H1 (cell line): ENCODE measurements around the gene CHPF2. TPM values are rescaled to one million over a fixed set of nuclear protein-coding genes. Genes with fewer than 3 reads are reported as not detected.

Experiments
- CHD2 ChIP-seq: IDR thresholded peaks from 2 replicates; pipeline ENCODE4 v1.6.1; 2012; ENCODE audit warnings: low read length, improper control_type of control experiment
- EGR1 ChIP-seq: IDR thresholded peaks from 2 replicates; pipeline ENCODE4 v1.6.1; 2011; ENCODE audit warnings: low read depth, low read length, borderline replicate concordance
- HDAC6 ChIP-seq: IDR thresholded peaks from one replicate; pipeline ENCODE4 v1.7.1; 2012; ENCODE audit warnings: low read depth, mild to moderate bottlenecking, inconsistent platforms, low read length, moderate library complexity
- MAFK ChIP-seq: IDR thresholded peaks from 2 replicates; pipeline ENCODE4 v1.6.1; 2012; ENCODE audit warnings: low read depth, mild to moderate bottlenecking, improper control_type of control experiment, low read length
- polyA plus RNA-seq, 7 experiments: library from polyadenylated mRNA; depleted of rRNA in 3 of 7; stranded (reverse) in 5 of 7; unstranded in 2 of 7; fragments of >200 nt in 5 of 7; fragments of 200-250 nt in 2 of 7; gene quantifications; 1 replicate in 5 of 7; 2 replicates in 1 of 7; 4 replicates in 1 of 7; pipeline versions ENCODE4 v1.2.1 to v1.2.3, GENCODE V29; 2011 to 2013; ENCODE audit warnings: missing spikeins in 2 of 7, mixed read lengths in 2 of 7
- total RNA-seq: library from RNA; stranded (reverse); fragmentation: NEBNext Ultra II Directional; extraction: Animal tissue kit (Norgen Biotek cat#: 25700); gene quantifications from 2 replicates; pipeline ENCODE4 v1.2.1, GENCODE V29; 2021
- TF ChIP-seq, protein P1 (sequence below): IDR thresholded peaks from 2 replicates; pipeline ENCODE4 v1.6.1; 2011; ENCODE audit warnings: low read depth, mild to moderate bottlenecking, low read length; ENCODE audit not compliant: insufficient read depth

The CHPF2 gene
- total and polyA plus RNA-seq, 2 of the 8 experiments (the other 6 are each of a cell fraction or from before 2014, with no cell fraction given), result 14.4 to 20.6 TPM

GRCh38 chr7:151202836-151203235 lies 29.4 kb upstream of the CHPF2 start (continued):
- TF ChIP-seq CHD2, result no peak
- TF ChIP-seq, protein P1, sequence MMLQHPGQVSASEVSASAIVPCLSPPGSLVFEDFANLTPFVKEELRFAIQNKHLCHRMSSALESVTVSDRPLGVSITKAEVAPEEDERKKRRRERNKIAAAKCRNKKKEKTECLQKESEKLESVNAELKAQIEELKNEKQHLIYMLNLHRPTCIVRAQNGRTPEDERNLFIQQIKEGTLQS, result no peak
- no peak for TF ChIP-seq EGR1
- no peak for TF ChIP-seq HDAC6
- TF ChIP-seq MAFK, result no peak
